C4-2B (cell line): ENCODE measurements around the gene PHC3.

Experiments
- H3K27ac ChIP-seq: fragments of 450-650 bp; 2 replicates; pipeline ENCODE4 v1.5.1; 2017
- ZFX ChIP-seq: fragments of 450-650 bp; IDR thresholded peaks from 2 replicates; pipeline ENCODE4 v1.6.1; 2017
- TF ChIP-seq, protein P1 (sequence below): fragments of 450-650 bp; conservative IDR thresholded peaks from 2 replicates; pipeline ENCODE4 v1.5.1; 2017; ENCODE audit warnings: mild to moderate bottlenecking

Gene PHC3

GRCh38 chr3:170050753-170051152 is 130.8 kb downstream of the PHC3 start:
- no peak overlapping the region for H3K27ac ChIP-seq
- TF ChIP-seq, protein P1, sequence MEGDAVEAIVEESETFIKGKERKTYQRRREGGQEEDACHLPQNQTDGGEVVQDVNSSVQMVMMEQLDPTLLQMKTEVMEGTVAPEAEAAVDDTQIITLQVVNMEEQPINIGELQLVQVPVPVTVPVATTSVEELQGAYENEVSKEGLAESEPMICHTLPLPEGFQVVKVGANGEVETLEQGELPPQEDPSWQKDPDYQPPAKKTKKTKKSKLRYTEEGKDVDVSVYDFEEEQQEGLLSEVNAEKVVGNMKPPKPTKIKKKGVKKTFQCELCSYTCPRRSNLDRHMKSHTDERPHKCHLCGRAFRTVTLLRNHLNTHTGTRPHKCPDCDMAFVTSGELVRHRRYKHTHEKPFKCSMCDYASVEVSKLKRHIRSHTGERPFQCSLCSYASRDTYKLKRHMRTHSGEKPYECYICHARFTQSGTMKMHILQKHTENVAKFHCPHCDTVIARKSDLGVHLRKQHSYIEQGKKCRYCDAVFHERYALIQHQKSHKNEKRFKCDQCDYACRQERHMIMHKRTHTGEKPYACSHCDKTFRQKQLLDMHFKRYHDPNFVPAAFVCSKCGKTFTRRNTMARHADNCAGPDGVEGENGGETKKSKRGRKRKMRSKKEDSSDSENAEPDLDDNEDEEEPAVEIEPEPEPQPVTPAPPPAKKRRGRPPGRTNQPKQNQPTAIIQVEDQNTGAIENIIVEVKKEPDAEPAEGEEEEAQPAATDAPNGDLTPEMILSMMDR, result no peak
- no peak for TF ChIP-seq ZFX

- H3K27ac ChIP-seq, result peak overlapping the region; percentile 46
- no peak for TF ChIP-seq ZFX
- TF ChIP-seq, protein P1, result no peak
These were observed 132.2 kb downstream of the PHC3 start for GRCh38 chr3:170049146-170050000.

GRCh38 chr3:170047133-170047404 is 134.5 kb downstream of the PHC3 start:
- H3K27ac ChIP-seq, result peak overlapping the region; percentile 96
- TF ChIP-seq ZFX, result no peak

DNA sequence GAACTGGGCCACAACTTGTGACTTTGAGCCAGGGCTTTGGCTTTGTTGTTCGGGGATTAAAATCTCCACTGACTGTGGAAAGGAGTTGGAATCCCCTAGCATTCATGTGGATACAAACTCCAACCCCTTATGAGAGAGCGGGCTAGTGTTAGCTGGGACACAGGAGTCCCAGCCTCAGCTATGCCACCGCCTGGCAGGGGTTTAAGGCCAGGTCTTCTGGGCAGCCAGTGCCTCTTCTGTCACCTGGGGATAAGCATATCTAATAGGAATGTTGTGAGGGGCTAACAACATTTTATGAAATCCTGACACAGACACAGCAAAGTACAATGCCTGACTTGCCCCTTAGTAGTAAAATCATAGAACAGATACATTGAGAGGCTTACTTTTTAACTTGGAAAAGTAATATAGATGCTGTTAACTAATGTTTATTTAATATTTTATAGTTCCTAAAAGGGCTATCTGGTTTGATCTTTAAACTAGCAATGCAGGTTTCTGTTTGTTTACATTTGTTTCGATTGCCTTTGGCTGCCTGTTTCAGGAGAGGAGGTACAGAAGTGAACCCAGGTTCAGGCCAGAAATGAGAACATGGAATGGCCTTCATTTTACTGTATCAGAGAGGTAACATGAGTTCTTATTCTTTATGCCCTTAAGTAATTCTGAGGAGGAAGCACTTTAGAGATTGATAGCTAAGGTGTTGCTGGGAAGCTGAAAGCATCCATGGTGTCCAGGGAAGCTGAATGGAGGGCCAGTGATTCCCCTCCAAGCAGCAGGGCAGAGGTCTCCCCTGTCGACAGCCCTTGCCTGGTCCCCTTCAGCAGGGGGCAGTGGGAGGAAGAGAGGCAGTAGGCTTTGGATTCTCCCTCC is 135.0 kb downstream of the PHC3 start:
- TF ChIP-seq, protein P1, result no peak
- TF ChIP-seq ZFX, result no peak
- peak overlapping the region; percentile 96 for H3K27ac ChIP-seq

DNA sequence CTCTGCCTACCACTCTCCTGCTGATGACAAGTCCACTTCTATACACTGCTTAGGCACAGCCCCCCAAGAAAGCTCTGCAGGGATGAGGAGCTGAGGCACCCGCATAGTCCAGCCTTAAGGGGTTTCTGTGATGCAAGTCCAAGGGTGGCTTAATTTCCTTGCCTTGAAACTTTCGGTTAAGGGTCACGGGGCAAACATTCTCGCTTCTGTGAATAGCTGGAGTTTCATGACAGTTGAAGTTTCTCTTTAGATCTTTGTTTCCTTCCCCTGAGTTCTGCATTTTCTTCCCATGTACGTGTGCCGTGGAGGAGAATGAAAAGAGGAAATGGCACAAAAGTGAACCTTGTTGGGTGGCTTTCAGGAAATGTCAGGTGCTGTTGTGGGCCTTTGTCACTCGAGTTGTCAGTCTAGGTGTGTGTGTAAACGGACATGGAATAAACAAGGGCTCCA is 136.7 kb downstream of the PHC3 start:
- no peak for TF ChIP-seq ZFX
- TF ChIP-seq, protein P1, result no peak
- H3K27ac ChIP-seq, result peak overlapping the region; percentile 96

- peak overlapping the region; percentile 96; the same call in 1 of the 2 replicates for H3K27ac ChIP-seq
- TF ChIP-seq ZFX, result no peak
- TF ChIP-seq, protein P1, result no peak
These were observed 137.3 kb downstream of the PHC3 start for GRCh38 chr3:170044271-170044670.

DNA sequence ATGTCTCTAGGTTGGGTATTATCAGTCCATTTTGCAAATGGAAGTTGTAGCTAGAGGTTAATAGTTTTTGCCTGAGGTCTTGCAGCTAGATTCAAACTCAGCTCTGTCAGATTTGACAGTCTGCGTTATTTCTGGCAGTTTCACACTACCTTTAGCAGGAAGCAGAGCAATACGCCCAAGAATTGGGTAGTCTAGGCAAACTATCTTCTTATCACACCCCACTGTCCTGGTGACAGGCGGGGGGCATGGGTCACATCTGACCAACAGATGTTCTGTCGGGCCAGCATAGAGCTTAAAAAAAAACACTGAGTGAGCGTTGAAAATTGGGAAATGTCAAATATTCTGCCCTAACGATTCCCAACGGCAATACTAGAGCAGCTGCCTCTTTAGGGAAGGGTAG is 138.0 kb downstream of the PHC3 start:
- TF ChIP-seq ZFX, result no peak
- TF ChIP-seq, protein P1, result no peak
- no peak overlapping the region for H3K27ac ChIP-seq
